RWPE2 (cell line): ENCODE results near the gene IP6K3.

Experiments used
- ATAC-seq: fragments of 200-7000 bp; cut with Tn5 transposase; 3 replicates; pipeline ENCODE4 v1.9.1; 2021; ENCODE audit warnings: low read depth
- DNase-seq: peaks from one replicate; pipeline ENCODE4 v3.0.0-alpha.2; 2020; ENCODE audit warnings: low spot score
- H3K27ac ChIP-seq: fragments of 450-650 bp; 2 replicates; pipeline ENCODE4 v1.5.1; 2017; ENCODE audit warnings: mild to moderate bottlenecking; ENCODE audit not compliant: poor library complexity, severe bottlenecking
- H3K27me3 ChIP-seq: fragments of 250-450 bp; sonication (Bioruptor Pico); 2 replicates; pipeline ENCODE4 v1.5.1; 2021; ENCODE audit warnings: mild to moderate bottlenecking, moderate library complexity; ENCODE audit not compliant: insufficient read depth, poor library complexity, severe bottlenecking
- H3K36me3 ChIP-seq: fragments of 250-450 bp; sonication (Bioruptor Pico); 2 replicates; pipeline ENCODE4 v1.5.1; 2020; ENCODE audit warnings: low read depth, mild to moderate bottlenecking, moderate library complexity
- H3K4me1 ChIP-seq: fragments of 250-450 bp; sonication (Bioruptor Pico); 2 replicates; pipeline ENCODE4 v1.5.1; 2021; ENCODE audit warnings: mild to moderate bottlenecking, moderate library complexity; ENCODE audit not compliant: insufficient read depth, poor library complexity, severe bottlenecking
- H3K4me3 ChIP-seq: fragments of 250-450 bp; sonication (Bioruptor Pico); 2 replicates; pipeline ENCODE4 v1.5.1; 2021; ENCODE audit warnings: mild to moderate bottlenecking, moderate library complexity; ENCODE audit not compliant: severe bottlenecking
- H3K9me3 ChIP-seq: fragments of 250-450 bp; sonication (Bioruptor Pico); 2 replicates; pipeline ENCODE4 v1.5.1; 2021; ENCODE audit warnings: mild to moderate bottlenecking, moderate library complexity; ENCODE audit not compliant: severe bottlenecking
- CTCF ChIP-seq: fragments of 450-650 bp; IDR thresholded peaks from one replicate; pipeline ENCODE4 v1.5.1; 2017; ENCODE audit warnings: mild to moderate bottlenecking, moderate library complexity; ENCODE audit not compliant: poor library complexity, severe bottlenecking

The IP6K3 gene

GRCh38 chr6:33707771-33708170 lies 38.9 kb downstream of the IP6K3 start:
- Histone ChIP-seq H3K27ac (no peak overlapping the region), H3K9me3 (no peaks in the 10 kb centered on the region), H3K27me3 (no peaks in the 10 kb centered on the region), H3K4me3 (no peak overlapping the region), H3K4me1 (peaks cover 3% of the 10 kb centered on the region), H3K36me3 (peaks cover 53% of the 10 kb centered on the region)
- no peak for TF ChIP-seq CTCF
- DNase-seq (no peak), ATAC-seq (no peak)

- H3K4me3 ChIP-seq = no peak overlapping the region
- TF ChIP-seq CTCF = no peak
- DNase-seq (no peak), ATAC-seq (no peak)
- no peaks in the 10 kb centered on the region for H3K9me3 ChIP-seq
- H3K4me1 ChIP-seq = peaks cover 3% of the 10 kb centered on the region
- H3K27ac ChIP-seq = no peak overlapping the region
- H3K27me3 ChIP-seq = no peaks in the 10 kb centered on the region
- peaks cover 63% of the 10 kb centered on the region for H3K36me3 ChIP-seq
Measured at GRCh38 chr6:33705955-33706725, 40.6 kb downstream of the IP6K3 start.

GRCh38 chr6:33705268-33705885 lies 41.3 kb downstream of the IP6K3 start:
- ATAC-seq (no peak), DNase-seq (no peak)
- Histone ChIP-seq H3K4me1 (no peaks in the 10 kb centered on the region), H3K27me3 (no peaks in the 10 kb centered on the region), H3K4me3 (no peak overlapping the region), H3K36me3 (peaks cover 66% of the 10 kb centered on the region), H3K27ac (no peak overlapping the region), H3K9me3 (no peaks in the 10 kb centered on the region)
- no peak for TF ChIP-seq CTCF

DNA sequence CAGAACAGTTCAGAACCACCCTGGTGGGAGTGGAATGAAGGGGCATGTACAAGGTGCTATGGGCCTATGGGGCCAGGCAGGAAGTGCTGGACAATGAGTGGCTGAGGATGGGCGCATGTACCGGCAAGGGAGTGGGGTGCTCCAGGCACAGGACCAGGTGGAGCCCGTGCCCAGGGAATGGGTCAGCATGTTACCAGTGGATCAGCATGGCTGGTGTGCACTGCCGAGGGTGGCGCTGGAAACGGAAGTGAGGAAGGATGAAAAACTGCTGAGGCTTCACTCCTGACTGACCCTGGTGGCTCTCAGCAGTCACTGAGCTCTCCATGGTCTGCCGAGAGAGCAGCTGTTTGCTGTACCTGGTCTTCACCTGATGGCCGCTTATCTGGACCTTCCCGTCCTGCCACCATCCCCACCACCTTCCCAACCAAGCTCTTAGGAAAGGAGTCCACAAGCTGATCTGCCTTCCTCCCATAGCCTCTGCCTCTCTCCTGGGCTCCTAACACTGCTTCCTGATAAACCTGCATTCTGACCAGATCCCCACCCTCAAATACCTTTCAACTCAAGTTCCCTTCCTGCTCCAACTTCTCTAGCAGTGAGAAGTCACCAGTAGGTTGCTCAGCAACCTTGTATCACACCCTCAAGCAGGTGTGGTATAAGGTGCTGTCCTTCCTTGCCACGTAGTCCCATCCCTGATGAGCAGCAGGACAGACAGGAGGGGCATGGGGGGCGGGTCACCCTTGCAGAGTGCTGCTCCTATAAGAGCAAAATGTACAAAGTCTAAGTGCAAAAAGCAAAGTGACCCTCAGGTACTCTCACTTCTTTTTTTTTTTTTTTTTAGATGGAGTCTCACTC lies 42.3 kb downstream of the IP6K3 start:
- Histone ChIP-seq H3K36me3 (peaks cover 66% of the 10 kb centered on the region), H3K9me3 (no peaks in the 10 kb centered on the region), H3K4me1 (no peaks in the 10 kb centered on the region), H3K27ac (no peak overlapping the region), H3K27me3 (no peaks in the 10 kb centered on the region), H3K4me3 (no peak overlapping the region)
- TF ChIP-seq CTCF = no peak
- no peak for DNase-seq
- ATAC-seq = peak; percentile 4; the same call in 1 of the 3 replicates
